Duodenal mucosa (tissue), 2 donors: ENCODE data around the gene PRSS2.

Source experiments
- H3K27ac ChIP-seq: one replicate; pipeline ENCODE4 v1.7.0; 2013; ENCODE audit warnings: low read depth, low read length
- H3K27me3 ChIP-seq, 2 donors: one replicate each; pipeline ENCODE4 v1.7.0; 2013; ENCODE audit warnings: low read length in 2 of 2, control low read depth in 1 of 2; ENCODE audit not compliant: insufficient read depth in 2 of 2, control insufficient read depth in 1 of 2
- H3K36me3 ChIP-seq, 2 donors: one replicate each; pipeline ENCODE4 v1.7.0; 2013; ENCODE audit warnings: low read length in 2 of 2, control low read depth in 1 of 2; ENCODE audit not compliant: insufficient read depth in 2 of 2, control insufficient read depth in 1 of 2
- H3K4me1 ChIP-seq, 2 donors: one replicate each; pipeline ENCODE4 v1.7.0; 2013; ENCODE audit warnings: low read length in 2 of 2, control low read depth in 1 of 2; ENCODE audit not compliant: insufficient read depth in 2 of 2, control insufficient read depth in 1 of 2
- H3K4me3 ChIP-seq, 2 donors: one replicate each; pipeline ENCODE4 v1.7.0; 2013; ENCODE audit warnings: low read length in 2 of 2, low read depth in 1 of 2
- H3K9ac ChIP-seq, 2 donors: one replicate each; pipeline ENCODE4 v1.7.0; 2013; ENCODE audit warnings: low read length in 2 of 2, low read depth in 1 of 2
- H3K9me3 ChIP-seq, 2 donors: one replicate each; pipeline ENCODE4 v1.7.0; 2013; ENCODE audit warnings: low read length in 2 of 2, control low read depth in 1 of 2; ENCODE audit not compliant: control insufficient read depth in 1 of 2

The PRSS2 gene

GRCh38 chr7:142822714-142823113 is 51.9 kb downstream of the PRSS2 start:
- Histone ChIP-seq H3K4me3 (no peak overlapping the region), H3K27ac (no peak overlapping the region), H3K36me3 (no peaks in the 10 kb centered on the region), H3K9me3 (no peaks in the 10 kb centered on the region), H3K9ac (no peak overlapping the region), H3K27me3 (peaks cover 0 to 9% of the 10 kb centered on the region in 2 donors), H3K4me1 (no peaks in the 10 kb centered on the region)
